ENCODE data around the gene FAM222B. TPM values are rescaled to one million over a fixed set of nuclear protein-coding genes. Genes with fewer than 3 reads are reported as not detected.
A peak's percentile ranks its signal among the peaks of the same experiment; 100 is the strongest.

Gene FAM222B
- total and polyA plus RNA-seq, 2 donors (not counting 1 experiment from before 2014, with no cell fraction given) = 10.8 to 23.1 TPM

GRCh38 chr17:28737770-28738679, 104.6 kb downstream of the FAM222B start:
- Mint-ChIP-seq H3K4me1 (peaks cover 80% of the 10 kb centered on the region), H3K9me3 (ENCODE audit: insufficient read depth) (no peaks in the 10 kb centered on the region), H3K27me3 (no peaks in the 10 kb centered on the region), H3K4me3 (peak overlapping the region; percentile 94), H3K27ac (peak overlapping the region; percentile 100)
- POLR2A ChIA-PET = interaction anchor here (1.3 to 16.2 kb wide), 4 partner anchors 8 to 21 kb away, joined by 3 to 511 read pairs (median 4); partner anchors contain the start of genes NEK8 and TLCD1
- 25% methylated on average over 15 of the region's 22 CpGs for WGBS (ENCODE audit: insufficient coverage)
- H3K9me3 ChIP-seq (ENCODE audit: control extremely low read depth in 1 of 3, control insufficient read depth in 2 of 3, insufficient read depth in 1 of 3, low read length in 2 of 3) = peaks cover 0 to 27% (median 0%) of the 10 kb centered on the region in 3 donors
- CTCF ChIA-PET = interaction anchor here (1.2 to 18.9 kb wide), 4 partner anchors 9 to 25 kb away, joined by 3 to 1020 read pairs (median 10); partner anchors contain the start of genes NEK8, RPL23A and TLCD1
- H4K20me1 ChIP-seq (ENCODE audit: control insufficient read depth, insufficient read depth, low read length, poor library complexity, severe bottlenecking) = no peaks in the 10 kb centered on the region
- H3K79me2 ChIP-seq (ENCODE audit: control insufficient read depth, insufficient read depth, low read length) = peaks cover 45% of the 10 kb centered on the region
- H3K27me3 ChIP-seq (replicated peaks in 1 of 4; ENCODE audit: control extremely low read depth in 1 of 4, control insufficient read depth in 3 of 4, insufficient read depth in 4 of 4, low read length in 3 of 4) = no peaks in the 10 kb centered on the region
- peak overlapping the region; percentile 95 to 100 for H3K27ac ChIP-seq (ENCODE audit: low read length in 2 of 2)
- ATAC-seq (ENCODE audit: low read depth) = peak; percentile 73
- intact Hi-C loops (cut with micrococcal nuclease) = loop anchor here (1.0 kb wide), 1 partner anchor 10 kb away; the partner anchor contains the start of gene NEK8
- DNase-seq = peak; percentile 94
- H2AFZ ChIP-seq (ENCODE audit: insufficient read depth, low read depth, low read length, poor library complexity, severe bottlenecking) = no peak overlapping the region
- H3K4me1 ChIP-seq (ENCODE audit: control insufficient read depth in 2 of 2, insufficient read depth in 2 of 2, low read length in 2 of 2) = peaks cover 82 to 85% of the 10 kb centered on the region in 2 donors
- peak overlapping the region; percentile 68 for H3K9ac ChIP-seq (ENCODE audit: low read length)
- peak overlapping the region; percentile 82 for H3K4me2 ChIP-seq (replicated peaks; ENCODE audit: low read depth, low read length, poor library complexity, severe bottlenecking)
- peaks cover 0 to 11% of the 10 kb centered on the region in 2 experiments for H3K36me3 ChIP-seq (replicated peaks in 1 of 2; ENCODE audit: control extremely low read depth in 1 of 2, control insufficient read depth in 1 of 2, extremely low read depth in 1 of 2, insufficient read depth in 2 of 2, low read length in 1 of 2)
- H3K4me3 ChIP-seq (ENCODE audit: control extremely low read depth in 1 of 5, extremely low read depth in 1 of 5, insufficient read depth in 1 of 5, low read depth in 2 of 5, low read length in 4 of 5) = peak overlapping the region in 4 of 5 experiments; percentile 15 to 39 (median 28)
- no peak for TF ChIP-seq CTCF (IDR thresholded peaks at IDR 0.05)

DNA sequence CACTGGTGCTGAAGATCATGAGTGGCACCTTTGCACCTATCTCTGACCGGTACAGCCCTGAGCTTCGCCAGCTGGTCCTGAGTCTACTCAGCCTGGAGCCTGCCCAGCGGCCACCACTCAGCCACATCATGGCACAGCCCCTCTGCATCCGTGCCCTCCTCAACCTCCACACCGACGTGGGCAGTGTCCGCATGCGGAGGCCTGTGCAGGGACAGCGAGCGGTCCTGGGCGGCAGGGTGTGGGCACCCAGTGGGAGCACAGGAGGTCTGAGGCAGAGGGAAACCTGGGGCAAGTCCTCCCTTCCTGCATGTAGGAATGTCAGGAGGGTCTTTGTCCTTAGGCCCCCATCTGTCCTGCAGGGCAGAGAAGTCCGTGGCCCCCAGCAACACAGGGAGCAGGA, 105.3 kb downstream of the FAM222B start:
- POLR2A ChIA-PET = interaction anchor here (1.3 to 16.2 kb wide), 4 partner anchors 8 to 21 kb away, joined by 3 to 511 read pairs (median 4); partner anchors contain the start of genes NEK8 and TLCD1

More for the DNA sequence above, 105.3 kb downstream of the FAM222B start:
- Histone ChIP-seq H3K9me3 (ENCODE audit: control extremely low read depth in 1 of 3, control insufficient read depth in 2 of 3, insufficient read depth in 1 of 3, low read length in 2 of 3) (peaks cover 0 to 23% (median 0%) of the 10 kb centered on the region in 3 donors), H3K4me1 (ENCODE audit: control insufficient read depth in 2 of 2, insufficient read depth in 2 of 2, low read length in 2 of 2) (peaks cover 80% of the 10 kb centered on the region in 2 donors), H4K20me1 (ENCODE audit: control insufficient read depth, insufficient read depth, low read length, poor library complexity, severe bottlenecking) (no peaks in the 10 kb centered on the region), H3K27me3 (replicated peaks in 1 of 4; ENCODE audit: control extremely low read depth in 1 of 4, control insufficient read depth in 3 of 4, insufficient read depth in 4 of 4, low read length in 3 of 4) (no peaks in the 10 kb centered on the region), H3K36me3 (replicated peaks in 1 of 2; ENCODE audit: control extremely low read depth in 1 of 2, control insufficient read depth in 1 of 2, extremely low read depth in 1 of 2, insufficient read depth in 2 of 2, low read length in 1 of 2) (peaks cover 0 to 11% of the 10 kb centered on the region in 2 experiments), H3K4me2 (replicated peaks; ENCODE audit: low read depth, low read length, poor library complexity, severe bottlenecking) (peak overlapping the region; percentile 82), H3K9ac (ENCODE audit: low read length) (peak overlapping the region; percentile 68), H3K79me2 (ENCODE audit: control insufficient read depth, insufficient read depth, low read length) (peaks cover 51% of the 10 kb centered on the region), H3K27ac (ENCODE audit: low read length in 2 of 2) (peak overlapping the region; percentile 95 to 100), H3K4me3 (ENCODE audit: control extremely low read depth in 1 of 5, extremely low read depth in 1 of 5, insufficient read depth in 1 of 5, low read depth in 2 of 5, low read length in 4 of 5) (peak overlapping the region in 4 of 5 experiments; percentile 15 to 39 (median 28)), H2AFZ (ENCODE audit: insufficient read depth, low read depth, low read length, poor library complexity, severe bottlenecking) (no peak overlapping the region)
- H3K9me3 Mint-ChIP-seq (ENCODE audit: insufficient read depth) = no peaks in the 10 kb centered on the region
- intact Hi-C loops (cut with micrococcal nuclease) = no loop called here
- TF ChIP-seq CTCF (IDR thresholded peaks at IDR 0.05) (no peak), EZH2 (IDR thresholded peaks at IDR 0.05; ENCODE audit: borderline replicate concordance, insufficient read depth, low read depth, low read length, poor library complexity, severe bottlenecking) (no peak)
- H3K27ac Mint-ChIP-seq = peak overlapping the region; percentile 100
- ATAC-seq (ENCODE audit: low read depth) (no peak), DNase-seq (no peak)
- peaks cover 78% of the 10 kb centered on the region for H3K4me1 Mint-ChIP-seq
- peak overlapping the region; percentile 94 for H3K4me3 Mint-ChIP-seq
- CTCF ChIA-PET = interaction anchor here (18.9 kb wide), 1 partner anchor 11 kb away, joined by 1020 read pairs; the partner anchor contains the start of genes NEK8, RPL23A and TLCD1
- 100% methylated on average over 9 of the region's 12 CpGs for WGBS (ENCODE audit: insufficient coverage)
- H3K27me3 Mint-ChIP-seq = no peaks in the 10 kb centered on the region
